Stimulated activated CD8-positive, alpha-beta memory T cell treated with anti-CD3 and anti-CD28 coated beads, Interleukin-7, amount 100 ng/mL, for 4 hours (primary cell): ENCODE results near the gene EPHA4.

Experiments
- DNase-seq, 2 donors: peaks; one replicate each; pipeline ENCODE4 v3.0.0-alpha.2; 2020; ENCODE audit warnings: low read depth in 2 of 2

The EPHA4 gene

GRCh38 chr2:221397187-221397586, 174.9 kb downstream of the EPHA4 start:
- no peak for DNase-seq

- no peak for DNase-seq
Observed at GRCh38 chr2:221392228-221392881, 179.7 kb downstream of the EPHA4 start.

GRCh38 chr2:221390878-221391277, 181.2 kb downstream of the EPHA4 start:
- no peak for DNase-seq

- DNase-seq: no peak
Observed at GRCh38 chr2:221389904-221390303, 182.2 kb downstream of the EPHA4 start.

GRCh38 chr2:221389421-221389820, 182.7 kb downstream of the EPHA4 start:
- no peak for DNase-seq

- DNase-seq: no peak
Observed at GRCh38 chr2:221388891-221389290, 183.2 kb downstream of the EPHA4 start.

GRCh38 chr2:221385716-221386115, 186.4 kb downstream of the EPHA4 start:
- no peak for DNase-seq

- no peak for DNase-seq
Observed at GRCh38 chr2:221381928-221382488, 190.1 kb downstream of the EPHA4 start.

GRCh38 chr2:221380686-221381085, 191.4 kb downstream of the EPHA4 start:
- no peak for DNase-seq

- no peak for DNase-seq
Observed at GRCh38 chr2:221380062-221380461, 192.0 kb downstream of the EPHA4 start.

- DNase-seq: no peak
Observed at GRCh38 chr2:221377597-221377996, 194.5 kb downstream of the EPHA4 start.

- no peak for DNase-seq
Observed at GRCh38 chr2:221377066-221377465, 195.0 kb downstream of the EPHA4 start.

- no peak for DNase-seq
Observed at GRCh38 chr2:221374234-221374633, 197.9 kb downstream of the EPHA4 start.

- DNase-seq: no peak
Observed at GRCh38 chr2:221372907-221373306, 199.2 kb downstream of the EPHA4 start.

- no peak for DNase-seq
Observed at GRCh38 chr2:221372159-221372884, 199.8 kb downstream of the EPHA4 start.

GRCh38 chr2:221371347-221371746, 200.8 kb downstream of the EPHA4 start:
- no peak for DNase-seq

GRCh38 chr2:221370857-221371211, 201.3 kb downstream of the EPHA4 start:
- DNase-seq: no peak

GRCh38 chr2:221370076-221370856, 201.8 kb downstream of the EPHA4 start:
- no peak for DNase-seq
